CD4-positive, alpha-beta T cell (primary cell): Measurements from ENCODE around the gene C8G. TPM values are rescaled to one million over a fixed set of nuclear protein-coding genes. Genes with fewer than 3 reads are reported as not detected.

Experiments used
- ATAC-seq: fragments of 200-7000 bp; cut with Tn5 transposase; one replicate; pipeline ENCODE4 v1.10.0; 2022; ENCODE audit warnings: mild to moderate bottlenecking; ENCODE audit not compliant: poor library complexity
- CTCF ChIA-PET: fragments of 350-600 bp; sonication (Branson Sonifier 250); formaldehyde crosslinking; loops from one replicate; lab custom pipeline; 2021; ENCODE audit warnings: antibody characterized with exemption, inconsistent platforms; lab: Charles Lee
- POLR2A ChIA-PET: fragments of 350-600 bp; sonication (Branson Sonifier 250); formaldehyde crosslinking; loops from one replicate; lab custom pipeline; 2021; ENCODE audit warnings: antibody characterized with exemption, inconsistent platforms; lab: Charles Lee
- DNase-seq, 14 experiments: peaks; one replicate each; pipeline ENCODE4 v3.0.0-alpha.2; 2013 to 2020; ENCODE audit warnings: mixed read lengths in 2 of 14
- H3K27ac ChIP-seq, 2 donors: one replicate each; pipeline versions ENCODE4 v1.5.1 to v1.7.0; 2013; ENCODE audit warnings: low read length in 2 of 2, low read depth in 1 of 2, mild to moderate bottlenecking in 1 of 2
- H3K27me3 ChIP-seq, 2 experiments: 1 replicate in 1 of 2; 2 replicates in 1 of 2; pipeline versions ENCODE4 v1.6.1 to v1.7.0; 2013; ENCODE audit warnings: low read length in 2 of 2, control low read depth in 1 of 2, mild to moderate bottlenecking in 1 of 2, moderate library complexity in 1 of 2; ENCODE audit not compliant: insufficient read depth in 2 of 2, control insufficient read depth in 1 of 2
- H3K36me3 ChIP-seq: one replicate; pipeline ENCODE4 v1.6.1; 2013; ENCODE audit warnings: low read length, control low read depth; ENCODE audit not compliant: insufficient read depth
- H3K4me1 ChIP-seq: one replicate; pipeline ENCODE4 v1.6.1; 2013; ENCODE audit warnings: low read length, control low read depth; ENCODE audit not compliant: insufficient read depth
- H3K4me3 ChIP-seq: one replicate; pipeline ENCODE4 v1.5.1; 2013; ENCODE audit warnings: mild to moderate bottlenecking, low read length, moderate library complexity
- H3K9me3 ChIP-seq, 2 experiments: 1 replicate in 1 of 2; 2 replicates in 1 of 2; pipeline versions ENCODE4 v1.6.1 to v1.7.0; 2013; ENCODE audit warnings: low read length in 2 of 2, mild to moderate bottlenecking in 2 of 2, control low read depth in 1 of 2, moderate library complexity in 1 of 2; ENCODE audit not compliant: control insufficient read depth in 1 of 2, insufficient read depth in 1 of 2
- H3K27ac Mint-ChIP-seq: one replicate; pipeline ENCODE4 v1.8.0; 2020; ENCODE audit warnings: mixed read lengths
- H3K27me3 Mint-ChIP-seq: one replicate; pipeline ENCODE4 v1.8.0; 2021; ENCODE audit warnings: mixed read lengths
- H3K36me3 Mint-ChIP-seq: one replicate; pipeline ENCODE4 v1.8.0; 2021; ENCODE audit warnings: low read depth, mixed read lengths
- H3K4me1 Mint-ChIP-seq: one replicate; pipeline ENCODE4 v1.8.0; 2021; ENCODE audit warnings: low read depth, mixed read lengths
- H3K4me3 Mint-ChIP-seq: one replicate; pipeline ENCODE4 v1.8.0; 2020; ENCODE audit warnings: mild to moderate bottlenecking, mixed read lengths
- H3K9me3 Mint-ChIP-seq: one replicate; pipeline ENCODE4 v1.8.0; 2020; ENCODE audit warnings: mixed read lengths
- intact Hi-C, 2 experiments: fragments of 100-400 bp; cut with DNase I in 1 of 2; cut with micrococcal nuclease in 1 of 2; formaldehyde crosslinking; loops; one replicate each; pipeline versions ENCODE4 v1.15.1 to v1.9.0; 2023 to 2025; cut with DNase I, micrococcal nuclease
- total RNA-seq, 174 experiments: library from RNA in 2 of 174; stranded (reverse) in 2 of 174; gene quantifications; one replicate each; pipeline ENCODE4 v1.2.3 and lab custom pipeline; 2021 to 2026
- TF ChIP-seq, protein P1 (sequence below): fragments of 200-600 bp; IDR thresholded peaks from one replicate; pipeline ENCODE4 v1.8.0; 2022; ENCODE audit warnings: antibody characterized with exemption, mild to moderate bottlenecking

Gene C8G
- total RNA-seq, 2 experiments from 2014 or later, result not detected

DNA sequence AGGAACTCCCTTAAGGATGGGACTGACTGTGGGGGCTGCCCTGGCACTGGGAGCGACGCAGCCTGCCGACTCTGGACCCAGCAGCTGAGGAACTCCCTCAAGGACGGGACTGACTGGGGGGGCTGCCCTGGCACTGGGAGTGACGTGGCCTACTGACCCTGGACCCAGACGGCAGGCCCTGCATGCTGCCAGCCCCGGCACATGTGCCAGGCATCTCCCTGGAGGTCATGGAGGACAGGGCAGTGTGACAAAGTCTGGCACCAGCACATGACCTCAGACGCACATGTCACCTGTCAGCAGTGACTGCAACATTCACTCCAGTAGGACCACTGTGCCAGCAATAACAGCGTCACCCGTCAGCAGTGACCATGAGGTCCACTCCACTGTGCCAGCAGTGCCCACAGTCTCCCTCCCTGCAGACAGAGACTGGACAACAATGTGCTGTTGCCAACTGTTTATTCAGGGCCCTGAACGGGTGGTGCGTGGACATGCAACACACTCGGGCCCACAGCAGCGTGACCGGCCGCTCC, 5.0 kb upstream of the C8G start:
- H3K4me3 Mint-ChIP-seq, result no peak overlapping the region
- ATAC-seq (no peak), DNase-seq (no peak)
- TF ChIP-seq, protein P1, sequence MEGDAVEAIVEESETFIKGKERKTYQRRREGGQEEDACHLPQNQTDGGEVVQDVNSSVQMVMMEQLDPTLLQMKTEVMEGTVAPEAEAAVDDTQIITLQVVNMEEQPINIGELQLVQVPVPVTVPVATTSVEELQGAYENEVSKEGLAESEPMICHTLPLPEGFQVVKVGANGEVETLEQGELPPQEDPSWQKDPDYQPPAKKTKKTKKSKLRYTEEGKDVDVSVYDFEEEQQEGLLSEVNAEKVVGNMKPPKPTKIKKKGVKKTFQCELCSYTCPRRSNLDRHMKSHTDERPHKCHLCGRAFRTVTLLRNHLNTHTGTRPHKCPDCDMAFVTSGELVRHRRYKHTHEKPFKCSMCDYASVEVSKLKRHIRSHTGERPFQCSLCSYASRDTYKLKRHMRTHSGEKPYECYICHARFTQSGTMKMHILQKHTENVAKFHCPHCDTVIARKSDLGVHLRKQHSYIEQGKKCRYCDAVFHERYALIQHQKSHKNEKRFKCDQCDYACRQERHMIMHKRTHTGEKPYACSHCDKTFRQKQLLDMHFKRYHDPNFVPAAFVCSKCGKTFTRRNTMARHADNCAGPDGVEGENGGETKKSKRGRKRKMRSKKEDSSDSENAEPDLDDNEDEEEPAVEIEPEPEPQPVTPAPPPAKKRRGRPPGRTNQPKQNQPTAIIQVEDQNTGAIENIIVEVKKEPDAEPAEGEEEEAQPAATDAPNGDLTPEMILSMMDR, result no peak
- peaks cover 34% of the 10 kb centered on the region for H3K36me3 ChIP-seq
- H3K27me3 Mint-ChIP-seq, result no peaks in the 10 kb centered on the region
- H3K36me3 Mint-ChIP-seq, result peaks cover 25% of the 10 kb centered on the region
- ChIA-PET POLR2A (no interaction called here), CTCF (no interaction called here)
- peaks cover 0 to 11% of the 10 kb centered on the region in 2 experiments for H3K9me3 ChIP-seq
- no peak overlapping the region for H3K27ac Mint-ChIP-seq
- peaks cover 24% of the 10 kb centered on the region for H3K4me1 ChIP-seq
- no peaks in the 10 kb centered on the region for H3K9me3 Mint-ChIP-seq
- H3K27ac ChIP-seq, result no peak overlapping the region
- H3K4me3 ChIP-seq, result no peak overlapping the region
- H3K27me3 ChIP-seq, result no peaks in the 10 kb centered on the region
- H3K4me1 Mint-ChIP-seq, result peaks cover 5% of the 10 kb centered on the region
- intact Hi-C loops, result loop anchor here (5.0 to 10.0 kb wide), 2 partner anchors 73 to 95 kb away; partner anchors contain the start of genes AJM1 (in 1 of the 2), EDF1 (in 1 of the 2) and PHPT1 (in 1 of the 2)

DNA sequence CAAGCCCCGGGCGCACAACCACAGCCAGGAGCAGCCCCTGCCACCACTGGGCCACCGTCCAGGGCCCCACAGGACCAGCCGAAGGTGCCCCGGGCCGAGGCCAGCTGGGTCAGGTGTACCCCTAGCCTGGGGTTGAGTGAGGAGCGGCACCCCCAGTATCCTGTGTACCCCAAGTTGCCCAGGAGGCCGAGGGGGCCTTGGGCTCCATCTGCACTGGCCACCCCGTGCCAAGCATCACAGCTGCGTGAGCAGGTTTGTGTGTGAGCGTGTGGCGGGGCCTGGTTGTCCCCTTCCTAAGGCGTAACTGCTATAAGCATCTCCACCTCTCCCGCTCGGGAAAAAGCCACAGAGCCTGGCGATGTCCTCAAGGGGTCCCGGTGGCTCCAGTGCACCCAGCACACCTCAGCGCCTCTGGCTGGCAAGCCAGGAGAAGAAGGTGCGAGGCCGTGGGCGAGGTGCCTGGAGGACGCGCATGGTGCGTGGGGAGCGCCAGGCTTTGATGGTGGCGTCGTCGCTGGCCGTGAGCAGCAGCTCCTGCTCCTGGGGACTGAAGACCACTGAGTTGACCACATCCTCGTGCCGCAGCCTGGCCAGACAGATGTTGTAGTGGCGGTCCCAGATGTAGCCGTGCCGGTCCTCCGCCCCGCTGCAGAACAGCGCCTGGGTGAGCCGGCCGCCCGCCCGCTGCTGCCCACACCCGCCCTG, 4.4 kb upstream of the C8G start:
- ChIA-PET POLR2A (no interaction called here), CTCF (no interaction called here)
- H3K9me3 ChIP-seq, result peaks cover 0 to 11% of the 10 kb centered on the region in 2 experiments
- intact Hi-C loops, result loop anchor here (5.0 to 10.0 kb wide), 2 partner anchors 73 to 96 kb away; partner anchors contain the start of genes AJM1 (in 1 of the 2), EDF1 (in 1 of the 2) and PHPT1 (in 1 of the 2)
- Mint-ChIP-seq H3K4me3 (no peak overlapping the region), H3K27ac (no peak overlapping the region), H3K4me1 (peaks cover 5% of the 10 kb centered on the region), H3K36me3 (peaks cover 25% of the 10 kb centered on the region), H3K9me3 (no peaks in the 10 kb centered on the region), H3K27me3 (no peaks in the 10 kb centered on the region)
- H3K36me3 ChIP-seq, result peaks cover 34% of the 10 kb centered on the region
- peaks cover 30% of the 10 kb centered on the region for H3K4me1 ChIP-seq
- TF ChIP-seq, protein P1, result no peak
- no peaks in the 10 kb centered on the region for H3K27me3 ChIP-seq
- DNase-seq (no peak), ATAC-seq (no peak)
- H3K4me3 ChIP-seq, result no peak overlapping the region
- H3K27ac ChIP-seq, result no peak overlapping the region

- ATAC-seq (no peak), DNase-seq (no peak)
- no peaks in the 10 kb centered on the region for H3K27me3 ChIP-seq
- TF ChIP-seq, protein P1, result no peak
- H3K27ac ChIP-seq, result no peak overlapping the region
- Mint-ChIP-seq H3K4me3 (no peak overlapping the region), H3K27ac (no peak overlapping the region), H3K9me3 (no peaks in the 10 kb centered on the region), H3K36me3 (peaks cover 25% of the 10 kb centered on the region), H3K27me3 (no peaks in the 10 kb centered on the region), H3K4me1 (peaks cover 5% of the 10 kb centered on the region)
- ChIA-PET POLR2A (no interaction called here), CTCF (no interaction called here)
- peaks cover 33% of the 10 kb centered on the region for H3K4me1 ChIP-seq
- peaks cover 34% of the 10 kb centered on the region for H3K36me3 ChIP-seq
- intact Hi-C loops, result loop anchor here (5.0 to 10.0 kb wide), 2 partner anchors 74 to 97 kb away; partner anchors contain the start of genes AJM1 (in 1 of the 2), EDF1 (in 1 of the 2) and PHPT1 (in 1 of the 2)
- peaks cover 0 to 11% of the 10 kb centered on the region in 2 experiments for H3K9me3 ChIP-seq
- H3K4me3 ChIP-seq, result no peak overlapping the region
Measured at GRCh38 chr9:136941231-136942111, 3.6 kb upstream of the C8G start.
